LNCAP (cell line): ENCODE results near the gene THRAP3.

Experiments used
- TF ChIP-seq, protein P1 (sequence below): fragments of 450-650 bp; IDR thresholded peaks from 2 replicates; pipeline ENCODE4 v1.5.1; 2017; ENCODE audit warnings: mild to moderate bottlenecking

Gene THRAP3

DNA sequence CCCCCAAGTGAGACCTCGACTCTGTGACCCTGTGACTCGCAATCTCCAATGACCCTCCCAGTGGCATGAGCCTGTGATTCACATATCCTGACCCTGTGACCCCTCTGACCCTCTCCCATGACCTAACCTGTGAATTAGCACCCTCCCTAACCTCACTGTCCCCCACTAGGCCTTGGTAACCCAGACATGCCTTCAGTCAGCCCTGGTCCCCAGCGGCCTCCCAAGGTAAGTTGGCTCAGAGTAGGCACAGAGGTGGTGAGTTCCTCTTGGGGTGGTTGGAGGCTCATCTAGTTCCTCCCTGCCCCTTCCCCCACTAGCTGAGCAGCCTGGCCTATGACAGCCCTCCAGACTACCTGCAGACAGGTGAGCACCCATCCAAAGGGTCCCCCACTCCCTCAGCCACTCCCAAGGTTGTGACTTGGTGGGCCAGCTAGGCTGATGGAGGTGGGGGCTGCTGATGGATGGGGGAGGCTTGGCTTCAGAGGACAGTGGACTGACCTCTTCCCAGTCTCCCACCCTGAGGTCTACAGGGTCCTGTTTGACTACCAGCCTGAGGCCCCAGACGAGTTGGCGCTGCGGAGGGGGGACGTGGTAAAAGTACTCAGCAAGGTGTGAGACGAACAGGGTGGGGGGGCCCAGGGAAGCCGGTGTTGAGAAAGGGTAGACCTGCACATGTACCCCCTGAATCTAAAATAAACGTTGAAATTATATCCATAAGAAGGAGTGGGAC is 83.5 kb downstream of the THRAP3 start:
- TF ChIP-seq, protein P1, sequence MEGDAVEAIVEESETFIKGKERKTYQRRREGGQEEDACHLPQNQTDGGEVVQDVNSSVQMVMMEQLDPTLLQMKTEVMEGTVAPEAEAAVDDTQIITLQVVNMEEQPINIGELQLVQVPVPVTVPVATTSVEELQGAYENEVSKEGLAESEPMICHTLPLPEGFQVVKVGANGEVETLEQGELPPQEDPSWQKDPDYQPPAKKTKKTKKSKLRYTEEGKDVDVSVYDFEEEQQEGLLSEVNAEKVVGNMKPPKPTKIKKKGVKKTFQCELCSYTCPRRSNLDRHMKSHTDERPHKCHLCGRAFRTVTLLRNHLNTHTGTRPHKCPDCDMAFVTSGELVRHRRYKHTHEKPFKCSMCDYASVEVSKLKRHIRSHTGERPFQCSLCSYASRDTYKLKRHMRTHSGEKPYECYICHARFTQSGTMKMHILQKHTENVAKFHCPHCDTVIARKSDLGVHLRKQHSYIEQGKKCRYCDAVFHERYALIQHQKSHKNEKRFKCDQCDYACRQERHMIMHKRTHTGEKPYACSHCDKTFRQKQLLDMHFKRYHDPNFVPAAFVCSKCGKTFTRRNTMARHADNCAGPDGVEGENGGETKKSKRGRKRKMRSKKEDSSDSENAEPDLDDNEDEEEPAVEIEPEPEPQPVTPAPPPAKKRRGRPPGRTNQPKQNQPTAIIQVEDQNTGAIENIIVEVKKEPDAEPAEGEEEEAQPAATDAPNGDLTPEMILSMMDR: no peak

DNA sequence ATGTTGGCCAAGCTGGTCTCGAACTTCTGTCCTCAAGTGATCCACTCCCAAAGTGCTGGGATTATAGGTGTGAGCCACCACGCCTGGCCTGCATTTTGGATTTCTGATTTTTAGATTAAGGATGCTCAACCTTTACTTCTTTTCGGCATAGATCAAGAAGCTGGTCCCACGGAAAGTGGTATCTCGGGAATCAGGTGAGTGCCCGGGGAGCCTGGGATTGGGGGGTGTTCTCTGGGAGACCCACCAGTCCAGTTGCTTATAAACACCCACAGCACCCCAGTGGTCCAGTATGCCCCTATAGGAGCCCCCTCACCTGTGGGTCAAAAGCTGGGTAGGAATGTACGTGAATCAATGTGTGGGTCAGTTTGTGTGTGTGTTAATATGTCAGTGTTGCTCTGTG is 85.2 kb downstream of the THRAP3 start:
- TF ChIP-seq, protein P1: no peak

DNA sequence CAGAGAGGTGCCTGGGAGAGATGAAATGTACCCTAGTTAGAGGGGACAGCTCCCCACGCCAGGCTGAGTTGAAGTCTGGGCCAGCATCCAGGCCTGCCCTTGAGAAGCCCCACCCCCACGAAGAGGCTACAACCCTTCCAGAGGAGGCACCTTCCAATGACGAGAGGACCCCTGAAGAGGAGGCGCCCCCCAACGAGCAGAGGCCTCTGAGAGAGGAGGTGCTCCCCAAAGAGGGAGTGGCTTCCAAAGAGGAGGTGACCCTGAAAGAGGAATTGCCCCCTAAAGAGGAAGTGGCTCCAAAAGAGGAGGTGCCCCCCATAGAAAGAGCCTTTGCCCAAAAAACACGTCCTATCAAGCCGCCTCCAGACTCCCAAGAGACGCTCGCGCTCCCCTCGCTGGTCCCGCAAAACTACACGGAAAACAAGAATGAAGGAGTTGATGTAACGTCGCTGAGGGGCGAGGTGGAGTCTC is 96.1 kb downstream of the THRAP3 start:
- TF ChIP-seq, protein P1: no peak

DNA sequence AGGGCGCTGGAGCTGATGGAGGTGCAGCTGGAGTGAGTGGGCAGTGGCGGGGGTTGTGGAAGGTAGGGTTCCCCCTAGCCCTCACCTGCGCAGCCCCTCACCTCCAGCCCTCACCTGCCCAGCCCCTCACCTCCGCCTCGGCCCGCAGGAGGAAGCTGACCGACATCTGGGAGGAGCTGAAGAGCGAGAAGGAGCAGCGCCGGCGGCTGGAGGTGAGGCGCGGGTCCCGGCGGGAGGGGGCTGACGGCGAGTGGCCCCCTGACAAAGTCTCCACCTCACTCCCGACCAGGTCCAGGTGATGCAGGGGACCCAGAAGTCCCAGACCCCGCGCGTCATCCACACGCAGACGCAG is 96.5 kb downstream of the THRAP3 start:
- TF ChIP-seq, protein P1: no peak

DNA sequence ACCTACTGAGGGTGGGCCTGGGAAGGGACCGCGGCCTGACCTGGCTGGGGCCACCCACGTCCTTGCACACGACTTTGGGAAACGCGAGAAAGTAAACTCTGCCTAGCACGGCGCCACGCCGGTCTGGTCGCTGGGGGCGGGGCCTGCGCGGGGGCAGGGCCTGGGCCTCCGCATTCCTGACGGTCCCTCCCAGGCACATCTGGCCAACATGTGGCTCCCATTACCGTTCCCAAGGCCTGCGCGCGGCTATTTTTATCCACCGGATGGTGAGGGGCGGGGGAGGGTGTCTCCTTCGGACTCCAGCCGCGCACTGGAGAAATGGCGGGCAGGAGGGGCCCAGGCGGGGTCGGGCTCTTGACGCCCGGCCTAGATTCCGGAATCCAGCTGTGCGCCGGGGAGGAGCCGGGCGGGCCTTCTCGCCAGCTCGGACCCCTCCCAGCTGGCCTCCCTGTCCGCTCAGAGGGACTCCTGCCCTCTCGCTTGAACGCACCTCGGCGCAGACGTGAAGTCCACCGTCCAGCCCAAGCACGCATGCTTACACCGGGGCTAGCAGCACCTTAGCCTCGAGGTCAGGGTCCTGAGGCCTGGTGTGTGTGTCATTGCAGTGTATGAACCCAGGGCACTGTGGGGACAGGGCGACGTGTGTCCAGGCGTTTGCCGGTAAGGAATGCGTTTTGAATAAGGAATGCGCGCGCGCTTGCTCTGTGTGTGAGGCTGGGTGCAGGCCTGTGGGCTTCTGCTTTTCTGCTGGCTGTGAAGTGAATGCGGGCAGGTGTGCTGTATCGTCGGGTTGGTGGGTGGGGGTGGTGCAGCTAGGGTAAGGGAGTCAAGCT is 97.1 kb downstream of the THRAP3 start:
- TF ChIP-seq, protein P1: no peak

DNA sequence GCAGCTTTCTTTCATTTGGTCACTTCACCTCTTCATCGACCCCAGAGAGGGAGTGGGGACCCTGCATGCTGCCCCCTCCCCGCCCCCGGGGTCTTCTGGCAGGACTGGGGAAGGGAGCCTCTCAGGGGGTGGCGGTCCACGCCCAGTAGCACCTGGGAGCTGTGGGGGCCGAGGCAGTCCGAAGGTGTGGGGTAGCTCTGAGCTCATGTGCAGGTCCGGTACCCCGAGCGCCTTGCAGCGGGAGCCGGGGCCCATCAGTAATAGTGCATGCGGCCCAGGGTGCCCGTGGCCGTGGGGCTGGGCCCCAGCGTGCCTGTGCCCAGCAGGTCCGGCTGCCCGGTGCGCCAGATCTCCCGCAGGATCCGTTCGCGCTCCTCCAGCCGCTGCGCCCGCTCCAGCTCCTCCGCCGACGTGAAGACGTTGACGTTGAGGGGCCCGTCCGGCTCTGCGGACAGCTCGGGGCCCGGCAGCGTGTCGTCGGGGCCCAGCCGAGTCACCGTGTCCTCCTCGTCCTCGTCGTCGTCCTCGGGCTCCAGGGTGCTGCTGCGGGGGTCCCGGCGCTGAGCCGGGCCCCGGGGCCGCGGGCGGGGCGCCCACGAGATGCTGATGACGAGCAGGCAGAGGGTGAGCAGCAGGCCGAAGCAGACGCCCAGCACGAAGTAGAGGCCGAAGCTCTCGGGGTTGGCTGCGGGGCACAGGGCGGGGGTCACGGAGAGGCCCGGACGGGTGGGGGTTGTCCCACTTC is 98.0 kb downstream of the THRAP3 start:
- TF ChIP-seq, protein P1: no peak
